HepG2 (cell line): ENCODE measurements around the gene ARAP1.

Source experiments
- BHLHE40 ChIP-seq: IDR thresholded peaks from 2 replicates; pipeline ENCODE4 v1.6.1; 2011; ENCODE audit warnings: low read length, improper control_type of control experiment
- BRD4 ChIP-seq: sonication (generic); formaldehyde crosslinking; IDR thresholded peaks from 2 replicates; pipeline ENCODE4 v1.4.0; 2020; ENCODE audit warnings: missing genetic modification reagents
- ELF4 ChIP-seq: sonication (generic); formaldehyde crosslinking; IDR thresholded peaks from 2 replicates; pipeline ENCODE4 v1.5.0; 2020; ENCODE audit warnings: missing genetic modification reagents, mild to moderate bottlenecking, moderate library complexity, borderline replicate concordance
- MNT ChIP-seq: fragments of 450-650 bp; IDR thresholded peaks from 2 replicates; pipeline ENCODE4 v1.6.1; 2016
- POLR2A ChIP-seq, 2 experiments: IDR thresholded peaks; 2 replicates each; pipeline ENCODE4 v1.6.1; 2011; ENCODE audit warnings: low read depth in 2 of 2, low read length in 2 of 2, mild to moderate bottlenecking in 1 of 2, moderate library complexity in 1 of 2; ENCODE audit not compliant: insufficient read depth in 1 of 2
- ZFAT ChIP-seq: sonication (generic); formaldehyde crosslinking; conservative IDR thresholded peaks from 2 replicates; pipeline ENCODE4 v1.8.1; 2023; ENCODE audit warnings: missing genetic modification reagents, inconsistent platforms
- ZNF792 ChIP-seq: IDR thresholded peaks from 2 replicates; pipeline ENCODE4 v1.6.1; 2016
- ZSCAN29 ChIP-seq: sonication (generic); formaldehyde crosslinking; conservative IDR thresholded peaks from 2 replicates; pipeline ENCODE4 v1.4.0; 2020; ENCODE audit warnings: mild to moderate bottlenecking, missing genetic modification reagents
- TF ChIP-seq, protein P1 (sequence below), 2 experiments: IDR thresholded peaks; 2 replicates each; pipeline ENCODE4 v1.6.1; 2011 to 2012; ENCODE audit warnings: low read length in 2 of 2, borderline replicate concordance in 1 of 2, low read depth in 1 of 2, mild to moderate bottlenecking in 1 of 2, moderate library complexity in 1 of 2
- TF ChIP-seq, protein P2 (sequence below): sonication (generic); formaldehyde crosslinking; IDR thresholded peaks from 2 replicates; pipeline ENCODE4 v1.4.0; 2020; ENCODE audit warnings: missing genetic modification reagents
- TF ChIP-seq, protein P3 (sequence below): sonication (generic); formaldehyde crosslinking; IDR thresholded peaks from 2 replicates; pipeline ENCODE4 v1.5.0; 2020; ENCODE audit warnings: mild to moderate bottlenecking, missing genetic modification reagents, moderate library complexity
- TF ChIP-seq, protein P4 (sequence below), 2 experiments: sonication (generic) in 1 of 2; formaldehyde crosslinking in 1 of 2; IDR thresholded peaks; 2 replicates each; pipeline versions ENCODE4 v1.5.1 to v1.6.1; 2011 to 2020; ENCODE audit warnings: borderline replicate concordance in 1 of 2, low read depth in 1 of 2, low read length in 1 of 2, mild to moderate bottlenecking in 1 of 2, missing genetic modification reagents in 1 of 2, moderate library complexity in 1 of 2

GRCh38 chr11:72763823-72764222 lies 11.6 kb upstream of the ARAP1 start:
- TF ChIP-seq BHLHE40 (no peak), ZSCAN29 (no peak), POLR2A (IDR thresholded peaks at IDR 0.05; ENCODE audit: insufficient read depth in 1 of 2, low read depth in 2 of 2, low read length in 2 of 2) (no peak), ZFAT (CRISPR knock-in tag) (no peak), BRD4 (CRISPR knock-in tag) (no peak), ZNF792 (CRISPR knock-in tag) (no peak), ELF4 (CRISPR knock-in tag) (no peak), MNT (no peak)
- TF ChIP-seq, protein P1, sequence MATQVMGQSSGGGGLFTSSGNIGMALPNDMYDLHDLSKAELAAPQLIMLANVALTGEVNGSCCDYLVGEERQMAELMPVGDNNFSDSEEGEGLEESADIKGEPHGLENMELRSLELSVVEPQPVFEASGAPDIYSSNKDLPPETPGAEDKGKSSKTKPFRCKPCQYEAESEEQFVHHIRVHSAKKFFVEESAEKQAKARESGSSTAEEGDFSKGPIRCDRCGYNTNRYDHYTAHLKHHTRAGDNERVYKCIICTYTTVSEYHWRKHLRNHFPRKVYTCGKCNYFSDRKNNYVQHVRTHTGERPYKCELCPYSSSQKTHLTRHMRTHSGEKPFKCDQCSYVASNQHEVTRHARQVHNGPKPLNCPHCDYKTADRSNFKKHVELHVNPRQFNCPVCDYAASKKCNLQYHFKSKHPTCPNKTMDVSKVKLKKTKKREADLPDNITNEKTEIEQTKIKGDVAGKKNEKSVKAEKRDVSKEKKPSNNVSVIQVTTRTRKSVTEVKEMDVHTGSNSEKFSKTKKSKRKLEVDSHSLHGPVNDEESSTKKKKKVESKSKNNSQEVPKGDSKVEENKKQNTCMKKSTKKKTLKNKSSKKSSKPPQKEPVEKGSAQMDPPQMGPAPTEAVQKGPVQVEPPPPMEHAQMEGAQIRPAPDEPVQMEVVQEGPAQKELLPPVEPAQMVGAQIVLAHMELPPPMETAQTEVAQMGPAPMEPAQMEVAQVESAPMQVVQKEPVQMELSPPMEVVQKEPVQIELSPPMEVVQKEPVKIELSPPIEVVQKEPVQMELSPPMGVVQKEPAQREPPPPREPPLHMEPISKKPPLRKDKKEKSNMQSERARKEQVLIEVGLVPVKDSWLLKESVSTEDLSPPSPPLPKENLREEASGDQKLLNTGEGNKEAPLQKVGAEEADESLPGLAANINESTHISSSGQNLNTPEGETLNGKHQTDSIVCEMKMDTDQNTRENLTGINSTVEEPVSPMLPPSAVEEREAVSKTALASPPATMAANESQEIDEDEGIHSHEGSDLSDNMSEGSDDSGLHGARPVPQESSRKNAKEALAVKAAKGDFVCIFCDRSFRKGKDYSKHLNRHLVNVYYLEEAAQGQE (IDR thresholded peaks at IDR 0.05; ENCODE audit: borderline replicate concordance in 1 of 2, low read depth in 1 of 2, low read length in 2 of 2) = no peak
- TF ChIP-seq, protein P2, sequence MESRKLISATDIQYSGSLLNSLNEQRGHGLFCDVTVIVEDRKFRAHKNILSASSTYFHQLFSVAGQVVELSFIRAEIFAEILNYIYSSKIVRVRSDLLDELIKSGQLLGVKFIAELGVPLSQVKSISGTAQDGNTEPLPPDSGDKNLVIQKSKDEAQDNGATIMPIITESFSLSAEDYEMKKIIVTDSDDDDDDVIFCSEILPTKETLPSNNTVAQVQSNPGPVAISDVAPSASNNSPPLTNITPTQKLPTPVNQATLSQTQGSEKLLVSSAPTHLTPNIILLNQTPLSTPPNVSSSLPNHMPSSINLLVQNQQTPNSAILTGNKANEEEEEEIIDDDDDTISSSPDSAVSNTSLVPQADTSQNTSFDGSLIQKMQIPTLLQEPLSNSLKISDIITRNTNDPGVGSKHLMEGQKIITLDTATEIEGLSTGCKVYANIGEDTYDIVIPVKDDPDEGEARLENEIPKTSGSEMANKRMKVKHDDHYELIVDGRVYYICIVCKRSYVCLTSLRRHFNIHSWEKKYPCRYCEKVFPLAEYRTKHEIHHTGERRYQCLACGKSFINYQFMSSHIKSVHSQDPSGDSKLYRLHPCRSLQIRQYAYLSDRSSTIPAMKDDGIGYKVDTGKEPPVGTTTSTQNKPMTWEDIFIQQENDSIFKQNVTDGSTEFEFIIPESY (CRISPR knock-in tag) = no peak
- TF ChIP-seq, protein P3, sequence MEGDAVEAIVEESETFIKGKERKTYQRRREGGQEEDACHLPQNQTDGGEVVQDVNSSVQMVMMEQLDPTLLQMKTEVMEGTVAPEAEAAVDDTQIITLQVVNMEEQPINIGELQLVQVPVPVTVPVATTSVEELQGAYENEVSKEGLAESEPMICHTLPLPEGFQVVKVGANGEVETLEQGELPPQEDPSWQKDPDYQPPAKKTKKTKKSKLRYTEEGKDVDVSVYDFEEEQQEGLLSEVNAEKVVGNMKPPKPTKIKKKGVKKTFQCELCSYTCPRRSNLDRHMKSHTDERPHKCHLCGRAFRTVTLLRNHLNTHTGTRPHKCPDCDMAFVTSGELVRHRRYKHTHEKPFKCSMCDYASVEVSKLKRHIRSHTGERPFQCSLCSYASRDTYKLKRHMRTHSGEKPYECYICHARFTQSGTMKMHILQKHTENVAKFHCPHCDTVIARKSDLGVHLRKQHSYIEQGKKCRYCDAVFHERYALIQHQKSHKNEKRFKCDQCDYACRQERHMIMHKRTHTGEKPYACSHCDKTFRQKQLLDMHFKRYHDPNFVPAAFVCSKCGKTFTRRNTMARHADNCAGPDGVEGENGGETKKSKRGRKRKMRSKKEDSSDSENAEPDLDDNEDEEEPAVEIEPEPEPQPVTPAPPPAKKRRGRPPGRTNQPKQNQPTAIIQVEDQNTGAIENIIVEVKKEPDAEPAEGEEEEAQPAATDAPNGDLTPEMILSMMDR (CRISPR knock-in tag) = no peak
- TF ChIP-seq, protein P4, sequence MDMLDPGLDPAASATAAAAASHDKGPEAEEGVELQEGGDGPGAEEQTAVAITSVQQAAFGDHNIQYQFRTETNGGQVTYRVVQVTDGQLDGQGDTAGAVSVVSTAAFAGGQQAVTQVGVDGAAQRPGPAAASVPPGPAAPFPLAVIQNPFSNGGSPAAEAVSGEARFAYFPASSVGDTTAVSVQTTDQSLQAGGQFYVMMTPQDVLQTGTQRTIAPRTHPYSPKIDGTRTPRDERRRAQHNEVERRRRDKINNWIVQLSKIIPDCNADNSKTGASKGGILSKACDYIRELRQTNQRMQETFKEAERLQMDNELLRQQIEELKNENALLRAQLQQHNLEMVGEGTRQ (IDR thresholded peaks at IDR 0.05; ENCODE audit: low read depth, low read length) = no peak
- TF ChIP-seq, protein P4 (CRISPR knock-in tag; IDR thresholded peaks at IDR 0.05; ENCODE audit: borderline replicate concordance) = no peak
